SW480 (cell line): ENCODE measurements around the gene RAB3D.
A peak's percentile ranks its signal among the peaks of the same experiment; 100 is the strongest.

Experiments used
- DNase-seq: peaks from one replicate; pipeline ENCODE4 v3.0.0-alpha.2; 2016; ENCODE audit warnings: low spot score

The RAB3D gene

DNA sequence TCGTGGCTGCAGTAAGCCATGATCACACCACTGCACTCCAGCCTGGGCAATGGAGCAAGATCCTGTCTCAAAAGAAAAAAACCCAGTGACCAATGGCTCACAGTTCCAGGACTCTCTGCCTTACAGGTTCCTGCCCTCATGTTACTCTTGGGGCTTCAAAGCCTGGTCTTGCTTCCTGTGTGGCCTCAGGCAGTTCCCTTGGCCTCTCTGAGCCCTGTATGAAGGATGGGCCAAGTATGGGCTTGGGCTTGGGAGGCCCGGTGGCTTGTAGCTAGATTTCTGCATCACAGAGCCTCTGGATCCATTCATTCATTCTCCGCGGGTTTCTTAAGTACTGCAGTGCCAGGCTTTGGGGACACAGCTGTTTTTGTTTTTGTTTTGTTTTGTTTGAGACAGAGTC is 44.3 kb downstream of the RAB3D start:
- DNase-seq, result no peak

DNA sequence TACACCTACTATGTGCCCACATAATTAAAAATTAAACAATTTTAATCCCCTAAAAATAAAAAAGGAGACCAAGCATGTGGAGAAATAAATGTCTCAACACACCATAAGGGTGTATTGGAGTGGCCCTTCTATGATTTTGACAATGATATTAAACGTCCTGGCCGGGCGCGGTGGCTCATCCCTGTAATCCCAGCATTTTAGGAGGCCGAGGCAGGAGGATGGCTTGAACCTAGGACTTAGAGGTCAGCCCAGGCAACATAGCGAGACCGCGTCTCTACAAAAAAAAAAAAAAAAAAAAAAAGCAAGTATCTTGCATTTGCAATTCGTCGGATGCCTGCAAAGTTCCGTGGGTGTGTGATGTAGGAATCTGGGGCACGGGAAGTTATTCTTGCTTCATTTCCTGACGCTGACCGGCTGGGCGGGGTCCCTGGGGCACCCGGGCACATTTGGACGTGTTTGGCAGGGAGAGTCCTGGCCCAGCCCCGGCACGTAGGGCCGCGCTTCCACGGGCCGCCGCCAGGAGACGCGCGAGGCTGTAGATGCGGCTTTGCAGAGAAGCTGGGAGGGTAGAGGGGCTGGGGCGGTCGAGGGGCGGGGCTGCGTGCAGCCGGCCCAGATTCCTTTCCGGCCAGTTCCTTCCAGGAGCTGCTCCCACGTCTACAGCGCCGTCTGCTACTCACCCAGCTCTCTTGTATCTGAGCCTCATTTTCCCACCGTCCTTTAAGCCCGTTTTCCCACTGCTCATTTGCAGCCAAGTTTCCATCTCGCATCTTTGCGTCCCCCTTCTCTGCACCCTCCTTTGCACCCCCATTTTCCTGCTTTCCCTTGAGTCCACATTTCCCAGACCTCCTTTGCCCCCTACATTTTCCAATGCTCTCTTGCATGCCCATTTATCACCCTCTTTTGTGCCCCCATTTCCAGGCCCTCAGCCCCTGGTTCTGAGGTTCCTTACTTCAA is 45.7 kb downstream of the RAB3D start:
- DNase-seq, result peak; percentile 89

DNA sequence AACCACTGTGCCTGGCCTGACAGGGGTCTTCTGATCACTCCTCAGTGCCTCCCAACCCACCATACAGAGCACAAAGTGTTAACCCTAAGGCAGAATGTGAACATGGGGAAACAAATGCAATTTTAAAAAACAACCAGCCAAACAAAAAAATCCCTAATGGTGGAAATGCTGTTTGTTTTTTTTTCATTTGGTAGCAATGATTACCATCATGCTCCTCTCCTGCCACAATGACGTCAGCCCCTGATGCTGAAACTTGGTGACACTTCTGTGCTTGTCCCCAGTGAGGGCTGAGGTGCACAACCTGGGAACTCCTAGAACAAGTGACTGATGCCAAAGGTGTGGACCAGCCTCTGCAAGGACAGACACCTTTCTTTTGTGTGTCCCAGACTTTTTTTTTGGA is 47.5 kb downstream of the RAB3D start:
- DNase-seq, result no peak

DNA sequence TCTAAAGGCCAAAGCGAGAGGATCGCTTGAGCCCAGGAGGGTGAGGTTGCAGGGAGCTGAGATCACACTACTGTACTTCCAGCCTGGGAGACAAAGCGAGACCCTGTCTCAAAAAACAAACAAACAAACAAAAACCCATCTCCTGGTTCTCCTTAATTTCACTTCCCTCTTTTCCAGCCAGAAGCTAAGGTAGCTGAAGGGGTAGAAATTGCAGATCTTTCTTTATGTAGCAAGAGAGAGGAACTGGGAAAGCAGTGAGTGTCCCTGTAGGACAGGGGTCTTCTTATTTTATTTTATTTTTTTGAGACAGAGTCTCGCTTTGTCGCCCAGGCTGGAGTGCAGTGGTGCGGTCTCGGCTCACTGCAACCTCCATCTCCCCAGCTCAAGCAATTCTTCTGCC is 48.0 kb downstream of the RAB3D start:
- no peak for DNase-seq

DNA sequence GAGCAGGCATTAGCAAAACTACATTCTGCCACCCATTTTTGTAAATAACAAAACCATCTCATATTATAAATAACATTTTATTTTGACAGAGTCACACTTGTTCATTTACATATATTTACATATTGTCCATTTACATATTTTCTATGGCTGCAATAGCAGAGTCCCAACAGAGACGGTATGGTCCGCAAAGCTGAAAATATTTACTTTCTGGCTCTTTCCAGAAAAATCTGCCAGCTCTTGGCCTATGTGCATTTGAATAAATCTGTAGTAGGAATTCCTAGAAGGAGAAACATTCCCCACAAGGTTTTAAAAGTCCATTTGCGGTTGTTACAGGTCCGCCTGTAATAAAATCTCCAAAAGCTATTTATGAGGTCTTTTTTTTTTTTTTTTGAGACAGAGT is 49.2 kb downstream of the RAB3D start:
- no peak for DNase-seq

DNA sequence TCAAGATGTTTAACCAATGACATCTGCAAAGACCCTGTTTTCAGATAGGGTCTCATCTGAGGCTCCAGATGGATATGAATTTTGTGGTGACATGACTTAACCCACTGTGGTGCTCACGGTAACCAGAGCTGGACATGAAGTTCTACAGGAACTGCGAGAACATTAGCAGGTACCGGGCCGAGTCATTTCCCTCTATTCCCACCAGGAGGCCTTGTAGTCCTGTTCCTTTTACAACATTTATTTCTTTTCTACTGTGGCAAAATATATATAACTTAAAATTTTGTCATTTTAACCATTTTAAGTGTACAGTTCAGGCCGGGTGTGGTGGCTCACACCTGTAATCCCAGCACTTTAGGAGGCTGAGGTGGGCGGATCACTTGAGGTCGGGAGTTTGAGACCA is 51.1 kb downstream of the RAB3D start:
- DNase-seq, result no peak

DNA sequence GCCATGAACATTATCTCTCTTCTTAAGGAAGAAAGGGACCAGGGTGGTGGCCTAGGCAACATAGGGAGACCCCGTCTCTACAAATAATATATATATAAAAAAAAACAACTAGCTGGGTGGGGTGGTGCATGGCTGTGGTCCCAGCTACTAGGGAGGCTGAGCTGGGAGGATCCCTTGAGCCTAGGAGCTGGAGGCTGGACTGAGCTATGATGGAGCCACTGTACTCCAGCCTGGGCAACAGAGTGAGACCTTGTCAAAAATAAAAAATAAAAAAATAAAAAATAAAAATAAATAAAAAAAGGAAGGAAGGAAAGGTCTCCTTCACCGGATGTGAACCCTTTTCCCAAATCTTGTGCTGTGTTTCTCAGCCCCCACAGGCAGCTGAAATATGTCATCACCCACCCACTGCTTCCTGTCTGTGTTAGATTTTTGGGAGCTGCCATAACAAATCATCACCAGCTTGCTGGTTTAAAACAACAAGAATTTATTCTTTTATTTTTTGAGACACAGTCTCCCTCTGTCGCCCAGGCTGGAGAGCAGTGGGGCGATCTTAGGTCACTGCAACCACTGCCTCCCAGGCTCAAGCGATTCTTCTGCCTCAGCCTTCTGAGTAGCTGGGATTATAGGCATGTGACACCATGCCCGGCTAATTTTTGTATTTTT is 53.0 kb downstream of the RAB3D start:
- DNase-seq, result no peak

DNA sequence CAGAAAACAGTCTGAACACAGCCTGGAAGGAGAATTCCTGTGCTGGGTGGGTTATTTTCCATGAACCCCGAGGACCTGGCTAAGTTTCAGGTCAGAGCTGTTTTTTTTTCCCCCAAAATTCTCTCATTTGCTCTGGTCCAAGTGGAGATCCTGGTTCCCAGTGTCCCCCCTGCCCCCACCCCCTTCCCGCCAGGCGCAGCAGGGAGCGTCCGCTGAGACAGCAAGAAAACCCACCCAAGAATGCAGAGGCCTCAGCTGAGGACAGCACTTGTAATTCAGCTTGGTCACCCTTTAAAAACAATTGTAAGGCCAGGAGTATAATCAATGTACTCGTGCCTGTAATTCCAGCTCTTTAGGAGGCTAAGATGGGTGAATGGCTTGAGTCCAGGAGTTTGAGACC is 54.9 kb downstream of the RAB3D start:
- no peak for DNase-seq

DNA sequence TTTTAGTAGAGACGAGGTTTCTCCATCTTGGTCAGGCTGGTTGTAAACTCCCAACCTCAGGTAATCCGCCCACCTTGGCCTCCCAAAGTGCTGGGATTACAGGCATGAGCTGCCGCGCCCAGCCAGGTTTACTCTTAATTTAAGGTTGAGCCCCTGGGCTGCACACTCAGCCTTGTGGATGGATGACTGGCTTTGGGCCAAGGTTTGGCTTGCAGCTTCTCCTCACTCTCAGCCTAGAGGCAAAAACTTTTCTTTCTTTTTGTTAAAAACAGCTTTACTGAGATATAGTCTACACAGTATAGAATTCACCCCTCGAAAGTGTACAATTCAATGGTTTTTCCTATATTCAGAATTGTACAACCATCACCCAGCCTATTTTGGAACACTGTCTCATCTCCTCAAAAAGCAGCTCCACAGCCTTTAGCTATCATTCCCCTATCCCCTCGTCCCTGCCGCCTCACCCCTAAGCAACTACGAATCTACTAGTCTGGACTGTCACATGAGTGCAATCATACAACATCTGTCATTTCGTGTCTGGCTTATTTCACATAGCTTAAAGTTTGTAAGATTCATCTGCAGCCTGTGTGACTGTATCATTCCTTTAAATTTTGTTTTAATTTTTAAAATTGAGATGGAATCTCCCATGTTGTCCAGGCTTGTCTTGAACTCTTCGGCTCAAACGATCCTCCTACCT is 58.0 kb downstream of the RAB3D start:
- no peak for DNase-seq

DNA sequence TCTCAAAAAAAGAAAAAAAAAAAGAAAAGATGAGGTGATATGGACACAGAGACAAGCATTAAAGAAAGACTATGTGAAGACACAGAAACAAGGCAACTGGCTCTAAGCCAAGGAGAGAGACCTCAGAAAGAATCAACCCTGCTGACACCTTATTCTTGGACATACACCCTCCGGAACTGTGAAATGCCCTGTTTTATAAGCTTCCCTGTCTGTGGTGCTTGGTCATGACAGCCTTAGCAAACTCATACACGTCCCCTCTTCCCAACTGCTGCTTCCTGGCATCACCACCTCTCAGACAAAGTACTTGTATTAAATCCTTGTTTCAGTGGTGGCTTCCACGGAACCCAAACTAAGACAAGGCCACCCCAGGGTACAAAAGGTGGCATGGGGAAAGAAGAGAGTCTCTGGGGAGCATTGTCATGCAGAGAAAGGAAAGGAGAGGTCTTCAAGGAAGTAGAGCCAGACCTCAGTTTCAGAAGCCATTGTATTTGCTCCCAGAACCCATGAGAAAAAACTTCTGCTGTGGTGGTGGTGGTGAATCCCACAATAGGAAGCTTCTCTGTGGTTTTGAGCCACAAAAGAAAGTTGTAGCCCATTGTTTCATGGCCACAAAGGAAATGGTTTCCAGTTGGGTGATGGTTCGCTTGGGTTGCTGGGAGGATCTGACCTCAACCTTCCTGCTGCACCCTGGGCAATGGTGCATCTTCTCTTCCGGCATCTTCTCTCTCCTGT is 59.8 kb downstream of the RAB3D start:
- peak; percentile 75 for DNase-seq

DNA sequence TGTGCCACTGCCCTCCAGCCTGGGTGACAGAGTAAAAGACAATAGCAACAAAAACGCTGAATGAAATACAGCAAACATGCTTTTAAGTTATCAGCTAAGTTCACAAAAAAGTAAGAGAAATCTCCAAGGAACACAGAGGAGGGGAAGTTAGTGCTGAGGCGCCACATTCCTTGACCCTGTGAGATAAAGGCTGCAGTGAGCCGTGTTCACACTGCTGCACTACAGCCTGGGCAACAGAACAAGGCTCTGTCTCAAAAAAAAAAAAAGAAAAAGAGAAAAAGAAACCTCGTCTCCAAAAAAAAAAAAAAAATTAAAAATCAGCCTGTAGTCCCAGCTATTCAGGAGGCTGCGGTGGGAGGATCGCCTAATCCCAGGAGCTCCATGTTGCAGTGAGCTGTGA is 60.8 kb downstream of the RAB3D start:
- DNase-seq, result no peak

DNA sequence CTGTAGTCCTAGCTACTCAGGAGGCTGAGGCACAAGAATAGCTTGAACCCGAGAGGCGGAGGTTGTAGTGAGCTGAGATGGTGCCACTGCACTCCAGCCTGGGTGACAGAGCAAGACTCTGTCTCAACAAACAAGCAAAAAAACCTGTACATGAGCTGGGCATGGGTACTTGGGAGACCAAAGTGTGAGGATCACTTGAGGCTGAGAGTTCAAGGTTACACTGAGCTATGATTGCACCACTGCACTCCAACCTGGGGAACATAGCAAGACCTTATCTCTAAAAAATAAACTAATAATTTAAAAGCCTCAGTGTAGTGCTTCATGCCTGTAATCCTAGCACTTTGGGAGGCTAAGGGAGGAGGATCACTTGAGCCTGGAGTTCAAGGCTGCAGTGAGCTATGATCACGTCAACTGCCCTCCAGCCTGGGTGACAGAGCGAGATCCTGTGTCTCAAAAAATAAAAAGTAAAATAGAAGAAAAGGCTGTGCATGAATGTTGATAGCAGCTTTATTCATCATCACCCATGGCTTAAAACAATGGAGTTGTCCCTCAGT is 64.8 kb downstream of the RAB3D start:
- no peak for DNase-seq

DNA sequence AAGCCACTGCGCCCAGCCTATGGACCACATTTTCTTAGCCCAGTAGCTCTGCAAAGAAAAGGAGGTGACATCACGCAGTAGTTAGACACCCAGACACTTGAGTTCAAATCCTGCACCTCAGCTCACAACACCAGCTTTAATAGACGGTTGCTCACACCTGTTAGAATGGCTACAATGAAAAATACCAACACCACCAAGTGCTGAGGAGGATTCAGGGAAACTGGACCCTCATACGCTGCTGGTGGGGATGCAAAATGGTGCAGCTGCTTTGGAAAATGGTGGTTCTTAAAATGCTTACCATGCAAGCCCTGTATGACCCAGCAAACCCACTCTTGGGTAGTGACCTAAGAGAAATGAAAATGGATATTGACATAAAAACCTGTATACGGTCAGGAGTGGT is 65.5 kb downstream of the RAB3D start:
- no peak for DNase-seq

DNA sequence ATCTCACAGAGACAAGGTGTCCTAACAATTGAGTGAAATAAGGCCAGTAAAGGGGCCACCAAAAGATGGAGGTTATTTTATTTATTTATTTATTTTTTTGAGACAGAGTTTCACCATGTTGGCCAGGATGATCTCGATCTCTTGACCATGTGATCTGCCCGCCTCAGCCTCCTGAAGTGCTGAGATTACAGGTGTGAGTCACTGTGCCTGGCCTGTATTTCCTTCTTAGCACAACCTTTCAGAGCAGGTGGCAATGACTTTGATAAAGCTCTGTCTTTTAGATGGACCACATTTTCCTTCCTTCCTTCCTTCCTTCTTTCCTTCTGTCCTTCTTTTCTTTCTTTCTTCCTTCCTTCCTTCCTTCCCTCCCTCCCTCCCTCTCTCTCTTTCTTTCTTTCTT is 66.2 kb downstream of the RAB3D start:
- DNase-seq, result no peak
